Panc1 (cell line): ENCODE data around the gene PRMT9. TPM values are rescaled to one million over a fixed set of nuclear protein-coding genes. Genes with fewer than 3 reads are reported as not detected.

Source experiments
- ATAC-seq: fragments of 200-7000 bp; cut with Tn5 transposase; 2 replicates; pipeline ENCODE4 v1.9.1; 2020; ENCODE audit warnings: mild to moderate bottlenecking, moderate library complexity
- BruUV-seq: library from RNA; stranded (reverse); fragments of 400-500 nt; replicated peaks from 2 replicates; lab custom pipeline; 2021; lab: Mats Ljungman, UMichigan
- CTCF ChIA-PET: fragments of 300-600 bp; sonication (Branson Sonifier 250); formaldehyde crosslinking; loops from one replicate; lab custom pipeline; 2022; ENCODE audit warnings: antibody characterized with exemption; lab: Charles Lee
- POLR2A ChIA-PET: fragments of 300-600 bp; sonication (Branson Sonifier 250); formaldehyde crosslinking; loops from one replicate; lab custom pipeline; 2022; ENCODE audit warnings: antibody characterized with exemption; lab: Charles Lee
- DNase-seq: peaks from one replicate; pipeline ENCODE4 v3.0.0-alpha.2; 2010; ENCODE audit warnings: low read depth, low spot score
- H3K27ac ChIP-seq: 2 replicates; pipeline ENCODE4 v1.5.1; 2011; ENCODE audit warnings: mild to moderate bottlenecking, low read length, inconsistent platforms
- H3K27me3 ChIP-seq: fragments of 200-500 bp; sonication (Bioruptor generic); 2 replicates; pipeline ENCODE4 v1.6.0; 2014; ENCODE audit warnings: low read length, inconsistent platforms; ENCODE audit not compliant: control insufficient read depth, insufficient read depth
- H3K36me3 ChIP-seq: fragments of 200-500 bp; sonication (Bioruptor generic); 2 replicates; pipeline ENCODE4 v1.5.1; 2014; ENCODE audit warnings: inconsistent platforms, mild to moderate bottlenecking, low read length, moderate library complexity; ENCODE audit not compliant: control insufficient read depth, insufficient read depth
- H3K4me1 ChIP-seq: 2 replicates; pipeline ENCODE4 v1.5.1; 2011; ENCODE audit warnings: inconsistent platforms, mild to moderate bottlenecking, low read length, moderate library complexity; ENCODE audit not compliant: control insufficient read depth, insufficient read depth
- H3K4me3 ChIP-seq, 2 experiments: 2 replicates each; pipeline ENCODE4 v1.5.1; 2011 to 2012; ENCODE audit warnings: low read depth in 2 of 2, low read length in 2 of 2, mild to moderate bottlenecking in 2 of 2, inconsistent platforms in 1 of 2, moderate library complexity in 1 of 2
- H3K9me3 ChIP-seq: fragments of 200-500 bp; sonication (Bioruptor generic); 2 replicates; pipeline ENCODE4 v1.5.1; 2014; ENCODE audit warnings: low read depth, mild to moderate bottlenecking, inconsistent platforms, low read length, moderate library complexity; ENCODE audit not compliant: control insufficient read depth, insufficient read depth
- POLR2AphosphoS5 ChIP-seq: IDR thresholded peaks from 2 replicates; pipeline ENCODE4 v1.6.1; 2012; ENCODE audit warnings: mild to moderate bottlenecking, low read depth, low read length, moderate library complexity
- SIN3A ChIP-seq: IDR thresholded peaks from 2 replicates; pipeline ENCODE4 v1.6.1; 2012; ENCODE audit warnings: low read depth, mild to moderate bottlenecking, low read length, moderate library complexity, borderline replicate concordance; ENCODE audit not compliant: insufficient read depth
- TCF7L2 ChIP-seq: IDR thresholded peaks from 2 replicates; pipeline ENCODE4 v1.6.1; 2011; ENCODE audit warnings: mild to moderate bottlenecking, low read depth, low read length, inconsistent platforms
- in situ Hi-C: cut with HindIII; loops from 2 replicates; pipeline ENCODE4 v1.10.0; 2016; ENCODE audit warnings: low sequenced_read_pairs, low pct_unique_long_range_greater_than_20kb
- intact Hi-C: fragments of 100-400 bp; cut with micrococcal nuclease; formaldehyde crosslinking; loops from one replicate; pipeline ENCODE4 v1.10.0; 2022; ENCODE audit not compliant: unreplicated experiment
- total RNA-seq: library from RNA; stranded (reverse); gene quantifications from one replicate; pipeline ENCODE4 v1.2.1, GENCODE V29; 2021; ENCODE audit not compliant: unreplicated experiment
- TF ChIP-seq, protein P1 (sequence below), 2 experiments: IDR thresholded peaks; 2 replicates each; pipeline ENCODE4 v1.6.1; 2011 to 2012; ENCODE audit warnings: low read depth in 2 of 2, control low read depth in 1 of 2, low read length in 1 of 2, mild to moderate bottlenecking in 1 of 2, moderate library complexity in 1 of 2; ENCODE audit not compliant: insufficient read depth in 1 of 2
- TF ChIP-seq, protein P2 (sequence below): fragments of 450-650 bp; IDR thresholded peaks from 2 replicates; pipeline ENCODE4 v1.5.1; 2017; ENCODE audit warnings: mild to moderate bottlenecking

The PRMT9 gene
- total RNA-seq, 1 experiment from 2014 or later: 4.4 TPM

DNA sequence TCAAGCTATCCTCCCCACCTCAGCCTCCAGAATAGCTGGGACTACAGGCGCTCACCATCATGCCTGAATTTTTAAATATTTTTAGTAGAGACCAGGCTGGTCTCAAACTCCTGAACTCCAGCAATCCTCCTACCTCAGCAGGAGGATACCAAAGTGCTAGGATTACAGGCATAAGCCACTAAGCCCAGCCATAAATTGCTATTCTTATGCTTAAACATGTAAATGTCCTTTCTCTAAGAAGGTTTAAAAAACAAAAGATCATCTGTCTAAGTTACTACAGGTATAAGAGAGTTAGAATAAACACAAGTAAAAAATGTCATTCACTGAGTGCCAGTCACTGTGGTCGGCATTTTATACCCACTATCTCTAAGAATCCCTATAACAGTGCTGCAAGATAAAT, 28.3 kb downstream of the PRMT9 start:
- in situ Hi-C loops (no loop called here), intact Hi-C loops (no loop called here)
- TF ChIP-seq, protein P1, sequence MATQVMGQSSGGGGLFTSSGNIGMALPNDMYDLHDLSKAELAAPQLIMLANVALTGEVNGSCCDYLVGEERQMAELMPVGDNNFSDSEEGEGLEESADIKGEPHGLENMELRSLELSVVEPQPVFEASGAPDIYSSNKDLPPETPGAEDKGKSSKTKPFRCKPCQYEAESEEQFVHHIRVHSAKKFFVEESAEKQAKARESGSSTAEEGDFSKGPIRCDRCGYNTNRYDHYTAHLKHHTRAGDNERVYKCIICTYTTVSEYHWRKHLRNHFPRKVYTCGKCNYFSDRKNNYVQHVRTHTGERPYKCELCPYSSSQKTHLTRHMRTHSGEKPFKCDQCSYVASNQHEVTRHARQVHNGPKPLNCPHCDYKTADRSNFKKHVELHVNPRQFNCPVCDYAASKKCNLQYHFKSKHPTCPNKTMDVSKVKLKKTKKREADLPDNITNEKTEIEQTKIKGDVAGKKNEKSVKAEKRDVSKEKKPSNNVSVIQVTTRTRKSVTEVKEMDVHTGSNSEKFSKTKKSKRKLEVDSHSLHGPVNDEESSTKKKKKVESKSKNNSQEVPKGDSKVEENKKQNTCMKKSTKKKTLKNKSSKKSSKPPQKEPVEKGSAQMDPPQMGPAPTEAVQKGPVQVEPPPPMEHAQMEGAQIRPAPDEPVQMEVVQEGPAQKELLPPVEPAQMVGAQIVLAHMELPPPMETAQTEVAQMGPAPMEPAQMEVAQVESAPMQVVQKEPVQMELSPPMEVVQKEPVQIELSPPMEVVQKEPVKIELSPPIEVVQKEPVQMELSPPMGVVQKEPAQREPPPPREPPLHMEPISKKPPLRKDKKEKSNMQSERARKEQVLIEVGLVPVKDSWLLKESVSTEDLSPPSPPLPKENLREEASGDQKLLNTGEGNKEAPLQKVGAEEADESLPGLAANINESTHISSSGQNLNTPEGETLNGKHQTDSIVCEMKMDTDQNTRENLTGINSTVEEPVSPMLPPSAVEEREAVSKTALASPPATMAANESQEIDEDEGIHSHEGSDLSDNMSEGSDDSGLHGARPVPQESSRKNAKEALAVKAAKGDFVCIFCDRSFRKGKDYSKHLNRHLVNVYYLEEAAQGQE (IDR thresholded peaks at IDR 0.05; ENCODE audit: insufficient read depth in 1 of 2, low read depth in 2 of 2, low read length in 1 of 2): no peak
- TF ChIP-seq POLR2AphosphoS5: no peak
- TF ChIP-seq, protein P2, sequence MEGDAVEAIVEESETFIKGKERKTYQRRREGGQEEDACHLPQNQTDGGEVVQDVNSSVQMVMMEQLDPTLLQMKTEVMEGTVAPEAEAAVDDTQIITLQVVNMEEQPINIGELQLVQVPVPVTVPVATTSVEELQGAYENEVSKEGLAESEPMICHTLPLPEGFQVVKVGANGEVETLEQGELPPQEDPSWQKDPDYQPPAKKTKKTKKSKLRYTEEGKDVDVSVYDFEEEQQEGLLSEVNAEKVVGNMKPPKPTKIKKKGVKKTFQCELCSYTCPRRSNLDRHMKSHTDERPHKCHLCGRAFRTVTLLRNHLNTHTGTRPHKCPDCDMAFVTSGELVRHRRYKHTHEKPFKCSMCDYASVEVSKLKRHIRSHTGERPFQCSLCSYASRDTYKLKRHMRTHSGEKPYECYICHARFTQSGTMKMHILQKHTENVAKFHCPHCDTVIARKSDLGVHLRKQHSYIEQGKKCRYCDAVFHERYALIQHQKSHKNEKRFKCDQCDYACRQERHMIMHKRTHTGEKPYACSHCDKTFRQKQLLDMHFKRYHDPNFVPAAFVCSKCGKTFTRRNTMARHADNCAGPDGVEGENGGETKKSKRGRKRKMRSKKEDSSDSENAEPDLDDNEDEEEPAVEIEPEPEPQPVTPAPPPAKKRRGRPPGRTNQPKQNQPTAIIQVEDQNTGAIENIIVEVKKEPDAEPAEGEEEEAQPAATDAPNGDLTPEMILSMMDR: no peak
- no TSS peak for BruUV-seq
- POLR2A ChIA-PET: no interaction called here
- Histone ChIP-seq H3K9me3 (no peaks in the 10 kb centered on the region), H3K4me3 (no peak overlapping the region), H3K36me3 (no peaks in the 10 kb centered on the region; the same call in 1 of the 2 replicates), H3K27me3 (no peaks in the 10 kb centered on the region), H3K4me1 (no peaks in the 10 kb centered on the region), H3K27ac (no peak overlapping the region)
- no peak for ATAC-seq
- CTCF ChIA-PET: no interaction called here
- DNase-seq: no peak

DNA sequence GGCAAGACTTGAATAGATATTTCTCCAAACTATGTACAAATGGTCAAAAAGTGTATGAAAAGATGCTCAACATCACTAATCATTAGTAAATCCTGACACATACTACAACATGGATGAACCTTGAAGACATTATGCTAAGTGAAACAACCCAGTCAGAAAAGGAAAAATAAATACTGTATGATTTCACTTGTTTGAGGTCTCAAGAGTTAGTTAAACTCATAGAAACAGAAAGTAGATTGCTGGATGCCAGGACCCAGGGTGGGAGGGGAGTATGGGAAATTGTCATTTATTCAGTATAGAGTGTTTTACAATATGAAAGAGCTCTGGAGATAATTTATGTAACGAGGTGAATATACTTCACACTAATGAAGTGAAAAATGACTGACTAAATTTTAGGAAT, 32.4 kb downstream of the PRMT9 start:
- Histone ChIP-seq H3K4me1 (no peaks in the 10 kb centered on the region), H3K4me3 (no peak overlapping the region), H3K9me3 (no peaks in the 10 kb centered on the region), H3K27ac (no peak overlapping the region), H3K27me3 (no peaks in the 10 kb centered on the region), H3K36me3 (no peaks in the 10 kb centered on the region; the same call in 1 of the 2 replicates)
- DNase-seq (no peak), ATAC-seq (no peak)
- intact Hi-C loops (no loop called here), in situ Hi-C loops (no loop called here)
- POLR2A ChIA-PET: no interaction called here
- CTCF ChIA-PET: no interaction called here
- BruUV-seq: no TSS peak
- no peak for TF ChIP-seq POLR2AphosphoS5
- TF ChIP-seq, protein P1 (IDR thresholded peaks at IDR 0.05; ENCODE audit: insufficient read depth in 1 of 2, low read depth in 2 of 2, low read length in 1 of 2): no peak
- TF ChIP-seq TCF7L2: no peak
- TF ChIP-seq SIN3A: no peak
- TF ChIP-seq, protein P2: no peak
